HG03095 (cell line): ENCODE data around the gene MYBPC2.

ENCODE experiments used
- ATAC-seq: cut with Tn5 transposase; IDR thresholded peaks from one replicate; pipeline ENCODE4 v1.9.1; 2021; ENCODE audit warnings: moderate library complexity; ENCODE audit not compliant: unreplicated experiment

Gene MYBPC2

DNA sequence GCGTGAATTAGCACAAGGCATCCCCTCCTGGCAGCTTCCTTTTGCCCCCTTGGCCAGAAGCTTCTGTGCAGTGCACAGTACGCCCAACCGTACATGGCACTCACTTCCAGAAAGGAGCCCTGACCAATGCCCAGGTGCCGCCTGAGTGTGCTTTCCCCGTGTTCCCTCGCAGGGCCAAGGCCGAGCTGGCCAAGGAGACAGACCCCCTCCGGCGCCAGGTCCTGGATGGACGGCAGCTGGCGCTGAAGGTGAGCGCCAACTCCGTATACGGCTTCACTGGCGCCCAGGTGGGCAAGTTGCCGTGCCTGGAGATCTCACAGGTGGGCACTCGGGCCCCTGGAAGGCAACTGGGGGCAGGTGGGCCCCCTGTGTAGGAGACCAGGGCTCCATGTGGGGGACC lies 23.3 kb upstream of the MYBPC2 start:
- no peak for ATAC-seq

GRCh38 chr19:50410109-50410508 lies 22.6 kb upstream of the MYBPC2 start:
- no peak for ATAC-seq

GRCh38 chr19:50412419-50412818 lies 20.3 kb upstream of the MYBPC2 start:
- no peak for ATAC-seq

- no peak for ATAC-seq
These were observed 19.6 kb upstream of the MYBPC2 start for GRCh38 chr19:50413096-50413495.

GRCh38 chr19:50413531-50413930 lies 19.2 kb upstream of the MYBPC2 start:
- ATAC-seq: no peak

DNA sequence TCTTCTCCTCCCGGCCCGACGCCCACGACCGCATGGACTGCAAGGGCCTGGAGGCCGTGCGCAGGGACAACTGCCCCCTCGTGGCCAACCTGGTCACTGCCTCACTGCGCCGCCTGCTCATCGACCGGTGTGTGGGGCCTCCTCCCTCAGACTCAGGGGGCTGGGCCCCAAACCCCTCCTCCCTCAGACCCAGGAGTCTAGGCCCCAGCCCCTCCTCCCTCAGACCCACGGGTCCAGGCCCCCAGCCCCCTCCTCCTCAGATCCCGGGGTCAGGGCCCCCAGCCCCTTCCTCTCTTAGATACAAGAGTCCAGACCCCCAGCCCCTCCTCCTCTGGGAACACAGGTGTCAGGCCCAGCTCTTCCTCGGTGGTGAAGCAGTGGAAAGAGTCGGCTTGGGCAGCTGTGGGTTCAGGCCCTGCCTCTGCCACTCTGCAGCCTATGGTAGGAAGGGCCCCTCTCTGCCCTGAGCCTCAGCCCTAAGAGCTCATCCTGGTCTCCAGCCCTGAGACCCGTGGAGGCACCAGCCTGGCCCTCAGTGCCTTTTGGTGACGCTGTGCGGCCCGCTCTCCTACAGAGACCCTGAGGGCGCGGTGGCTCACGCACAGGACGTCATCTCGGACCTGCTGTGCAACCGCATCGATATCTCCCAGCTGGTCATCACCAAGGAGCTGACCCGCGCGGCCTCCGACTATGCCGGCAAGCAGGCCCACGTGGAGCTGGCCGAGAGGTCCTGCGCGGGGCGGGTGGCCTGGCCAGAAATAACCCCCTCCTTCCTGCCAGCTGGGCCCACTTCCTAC lies 17.6 kb upstream of the MYBPC2 start:
- ATAC-seq: peak; percentile 1

- peak; percentile 45 for ATAC-seq
These were observed 17.0 kb upstream of the MYBPC2 start for GRCh38 chr19:50415661-50416033.

DNA sequence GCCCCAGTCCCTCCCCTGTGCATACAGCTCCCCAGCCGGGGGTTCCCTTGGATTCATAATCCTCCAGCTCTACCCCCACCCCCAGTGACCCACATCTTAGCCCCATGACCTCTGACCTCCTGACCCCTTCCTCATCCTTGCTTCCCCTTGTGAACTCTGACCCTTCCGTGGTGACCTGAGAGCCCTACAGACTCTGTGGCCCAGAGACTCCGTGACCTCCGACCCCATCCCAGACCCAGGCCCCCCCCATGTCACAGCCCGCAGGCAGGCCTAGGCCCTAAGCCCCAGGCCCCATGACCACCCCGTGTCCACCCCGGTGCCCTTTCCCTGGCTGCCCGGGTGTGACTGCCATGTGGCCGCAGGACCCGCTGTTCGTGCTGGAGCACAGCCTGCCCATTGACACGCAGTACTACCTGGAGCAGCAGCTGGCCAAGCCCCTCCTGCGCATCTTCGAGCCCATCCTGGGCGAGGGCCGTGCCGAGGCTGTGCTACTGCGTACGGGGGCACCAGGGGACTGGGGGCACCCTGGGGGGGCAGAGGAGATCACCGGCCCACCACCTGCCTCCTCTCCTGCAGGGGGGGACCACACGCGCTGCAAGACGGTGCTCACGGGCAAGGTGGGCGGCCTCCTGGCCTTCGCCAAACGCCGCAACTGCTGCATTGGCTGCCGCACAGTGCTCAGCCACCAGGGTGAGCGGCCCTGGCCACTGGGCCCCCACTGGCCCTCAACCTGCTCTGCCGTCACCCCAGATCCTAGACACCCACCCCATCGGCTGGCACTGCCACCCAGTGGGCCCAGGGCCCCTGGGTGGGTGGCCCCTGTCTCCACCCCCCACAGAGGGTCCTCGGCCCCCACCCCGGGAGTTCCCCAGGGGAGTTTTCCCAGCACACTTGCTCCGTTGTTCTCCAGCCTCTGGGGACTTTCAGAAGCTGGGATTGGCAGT lies 16.4 kb upstream of the MYBPC2 start:
- no peak for ATAC-seq

- no peak for ATAC-seq
These were observed 15.3 kb upstream of the MYBPC2 start for GRCh38 chr19:50417111-50418081.

DNA sequence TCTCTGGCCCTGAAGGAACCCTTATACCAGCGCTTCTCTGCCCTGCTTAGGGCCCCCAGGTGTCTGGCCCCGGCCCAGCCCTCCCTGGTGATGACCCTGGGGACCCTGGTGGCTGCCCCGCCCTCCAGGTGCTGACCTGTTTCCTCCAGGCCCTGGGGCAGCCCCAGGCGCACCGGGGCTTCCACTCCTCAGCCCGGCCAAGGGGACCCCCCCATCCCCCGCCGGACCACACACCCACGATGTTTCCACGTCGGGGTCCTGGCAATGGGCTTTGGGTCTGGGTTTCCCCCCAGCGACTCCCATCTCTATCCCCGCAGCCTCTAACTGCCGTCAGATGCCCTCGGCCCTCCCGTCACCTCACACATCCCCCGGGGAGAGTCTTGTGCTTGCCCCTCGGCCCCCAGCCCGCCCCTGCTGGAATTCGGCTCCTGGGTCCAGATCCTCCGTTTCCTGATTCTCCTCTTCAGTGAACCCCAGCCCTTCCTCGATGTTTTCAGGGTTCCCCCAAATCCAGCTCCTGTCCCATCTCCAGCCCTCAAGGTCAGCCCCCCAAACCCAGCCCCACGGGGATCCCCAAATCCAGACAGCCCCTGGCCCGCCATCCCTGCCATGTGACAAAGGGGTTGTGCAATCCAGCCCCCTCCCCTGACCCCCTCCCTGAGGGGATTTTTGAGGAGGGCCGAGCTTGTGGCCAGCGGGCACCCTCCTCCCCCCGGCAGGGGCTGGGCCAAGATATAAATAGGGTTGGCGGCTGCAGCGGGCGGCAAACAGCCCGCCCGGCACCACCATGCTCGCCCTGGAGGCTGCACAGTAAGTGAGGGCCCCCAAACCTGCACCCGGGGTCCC lies 14.3 kb upstream of the MYBPC2 start, which contains the start of gene SPIB:
SPIB (plus strand) TSS at position 763 of the 846 bp plus-strand sequence; CDS start at position 788, 25 bp downstream.
- ATAC-seq: no peak

- no peak for ATAC-seq
These were observed 13.6 kb upstream of the MYBPC2 start for GRCh38 chr19:50419022-50419579.

GRCh38 chr19:50419580-50420035 lies 13.1 kb upstream of the MYBPC2 start:
- ATAC-seq: no peak

DNA sequence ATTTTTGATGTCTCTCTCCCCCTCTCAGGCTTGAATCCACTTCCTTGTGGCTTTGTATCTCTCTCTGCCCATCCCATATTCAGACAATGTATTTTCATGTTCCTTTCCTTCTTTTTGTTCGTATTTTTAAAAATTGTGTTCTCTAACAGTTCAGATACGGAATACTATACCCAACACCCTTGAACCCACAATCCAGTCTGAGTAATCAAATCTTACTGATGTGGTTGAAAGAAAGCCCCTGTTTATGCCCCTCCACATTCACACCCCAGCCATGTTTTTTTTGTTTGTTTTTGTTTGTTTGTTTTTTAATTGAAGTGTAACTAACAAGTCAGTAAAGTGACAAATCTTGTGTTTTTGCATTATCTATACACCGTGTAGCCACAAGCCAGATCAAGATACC lies 12.6 kb upstream of the MYBPC2 start:
- no peak for ATAC-seq

GRCh38 chr19:50420808-50421207 lies 11.9 kb upstream of the MYBPC2 start:
- ATAC-seq: no peak

GRCh38 chr19:50422397-50423278 lies 10.1 kb upstream of the MYBPC2 start:
- no peak for ATAC-seq

- no peak for ATAC-seq
These were observed 9.2 kb upstream of the MYBPC2 start for GRCh38 chr19:50423279-50424113.

DNA sequence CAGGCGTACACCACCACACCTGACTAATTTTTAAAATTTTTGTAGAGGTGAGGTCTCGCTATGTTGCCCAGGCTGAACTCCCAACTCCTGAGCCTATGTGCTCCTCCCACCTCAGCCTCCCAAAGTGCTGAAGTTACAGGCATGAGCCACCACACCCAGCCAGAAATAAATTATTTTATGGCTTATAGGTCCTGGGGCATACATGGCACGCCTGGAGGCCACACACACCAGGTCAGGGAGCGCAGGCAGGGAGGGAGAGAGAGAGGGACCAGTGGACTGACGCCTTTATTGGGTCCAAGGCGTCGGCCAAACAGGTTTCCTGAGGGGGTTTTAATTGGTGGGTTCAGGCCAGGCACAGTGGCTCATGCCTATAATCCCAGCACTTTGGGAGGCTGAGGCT lies 7.1 kb upstream of the MYBPC2 start:
- no peak for ATAC-seq
